ENCODE results near the gene FBXO27. TPM values are rescaled to one million over a fixed set of nuclear protein-coding genes. Genes with fewer than 3 reads are reported as not detected.

Gene FBXO27
- total and polyA plus RNA-seq, 4 donors = 6.4 to 39.1 (median 20.7) TPM

GRCh38 chr19:39065928-39066327, 33.6 kb upstream of the FBXO27 start:
- no peak overlapping the region for H3K4me3 ChIP-seq (ENCODE audit: low read depth, low read length)
- no peaks in the 10 kb centered on the region for H3K4me1 ChIP-seq (ENCODE audit: control insufficient read depth, insufficient read depth, low read length)
- no CpG with 5 or more reads among the region's 3 CpGs for WGBS (ENCODE audit: insufficient coverage)
- no peak for DNase-seq (ENCODE audit: low read depth in 4 of 6, low spot score in 6 of 6)
- no peak overlapping the region for H3K27ac ChIP-seq (ENCODE audit: low read depth, low read length)
- no peaks in the 10 kb centered on the region for H3K36me3 ChIP-seq (ENCODE audit: control insufficient read depth, insufficient read depth, low read length)
- H3K9me3 ChIP-seq (ENCODE audit: control insufficient read depth, insufficient read depth, low read length) = no peaks in the 10 kb centered on the region
- no peaks in the 10 kb centered on the region for H3K27me3 ChIP-seq (ENCODE audit: control insufficient read depth, insufficient read depth, low read length)

GRCh38 chr19:39064405-39064804, 32.1 kb upstream of the FBXO27 start:
- H3K4me3 ChIP-seq (ENCODE audit: low read depth, low read length) = no peak overlapping the region
- no peaks in the 10 kb centered on the region for H3K4me1 ChIP-seq (ENCODE audit: control insufficient read depth, insufficient read depth, low read length)
- no peaks in the 10 kb centered on the region for H3K27me3 ChIP-seq (ENCODE audit: control insufficient read depth, insufficient read depth, low read length)
- H3K36me3 ChIP-seq (ENCODE audit: control insufficient read depth, insufficient read depth, low read length) = no peaks in the 10 kb centered on the region
- 71% methylated on average over 5 of the region's 6 CpGs for WGBS (ENCODE audit: insufficient coverage)
- no peaks in the 10 kb centered on the region for H3K9me3 ChIP-seq (ENCODE audit: control insufficient read depth, insufficient read depth, low read length)
- H3K27ac ChIP-seq (ENCODE audit: low read depth, low read length) = no peak overlapping the region
- DNase-seq (ENCODE audit: low read depth in 4 of 6, low spot score in 6 of 6) = no peak

GRCh38 chr19:39060171-39060570, 27.8 kb upstream of the FBXO27 start:
- Histone ChIP-seq H3K4me1 (ENCODE audit: control insufficient read depth, insufficient read depth, low read length) (no peaks in the 10 kb centered on the region), H3K9me3 (ENCODE audit: control insufficient read depth, insufficient read depth, low read length) (no peaks in the 10 kb centered on the region), H3K27me3 (ENCODE audit: control insufficient read depth, insufficient read depth, low read length) (no peaks in the 10 kb centered on the region), H3K27ac (ENCODE audit: low read depth, low read length) (no peak overlapping the region), H3K4me3 (ENCODE audit: low read depth, low read length) (no peak overlapping the region), H3K36me3 (ENCODE audit: control insufficient read depth, insufficient read depth, low read length) (no peaks in the 10 kb centered on the region)
- WGBS (ENCODE audit: insufficient coverage) = 88% methylated on average over 2 of the region's 4 CpGs
- no peak for DNase-seq (ENCODE audit: low read depth in 4 of 6, low spot score in 6 of 6)

GRCh38 chr19:39059302-39059701, 27.0 kb upstream of the FBXO27 start:
- Histone ChIP-seq H3K27me3 (ENCODE audit: control insufficient read depth, insufficient read depth, low read length) (no peaks in the 10 kb centered on the region), H3K9me3 (ENCODE audit: control insufficient read depth, insufficient read depth, low read length) (no peaks in the 10 kb centered on the region)

GRCh38 chr19:39057615-39058014, 25.3 kb upstream of the FBXO27 start:
- no peak overlapping the region for H3K27ac ChIP-seq (ENCODE audit: low read depth, low read length)
- 78% methylated on average over 3 of the region's 3 CpGs for WGBS (ENCODE audit: insufficient coverage)
- H3K9me3 ChIP-seq (ENCODE audit: control insufficient read depth, insufficient read depth, low read length) = no peaks in the 10 kb centered on the region
- DNase-seq (ENCODE audit: low read depth in 4 of 6, low spot score in 6 of 6) = no peak
- H3K36me3 ChIP-seq (ENCODE audit: control insufficient read depth, insufficient read depth, low read length) = no peaks in the 10 kb centered on the region
- H3K4me3 ChIP-seq (ENCODE audit: low read depth, low read length) = no peak overlapping the region
- H3K27me3 ChIP-seq (ENCODE audit: control insufficient read depth, insufficient read depth, low read length) = no peaks in the 10 kb centered on the region
- H3K4me1 ChIP-seq (ENCODE audit: control insufficient read depth, insufficient read depth, low read length) = no peaks in the 10 kb centered on the region

More at GRCh38 chr19:39059302-39059701, 27.0 kb upstream of the FBXO27 start:
- H3K36me3 ChIP-seq (ENCODE audit: control insufficient read depth, insufficient read depth, low read length) = no peaks in the 10 kb centered on the region
- H3K4me3 ChIP-seq (ENCODE audit: low read depth, low read length) = no peak overlapping the region
- H3K27ac ChIP-seq (ENCODE audit: low read depth, low read length) = no peak overlapping the region
- no peak for DNase-seq (ENCODE audit: low read depth in 4 of 6, low spot score in 6 of 6)
- no peaks in the 10 kb centered on the region for H3K4me1 ChIP-seq (ENCODE audit: control insufficient read depth, insufficient read depth, low read length)

- H3K36me3 ChIP-seq (ENCODE audit: control insufficient read depth, insufficient read depth, low read length) = no peaks in the 10 kb centered on the region
- H3K4me3 ChIP-seq (ENCODE audit: low read depth, low read length) = no peak overlapping the region
- H3K27me3 ChIP-seq (ENCODE audit: control insufficient read depth, insufficient read depth, low read length) = no peaks in the 10 kb centered on the region
- H3K9me3 ChIP-seq (ENCODE audit: control insufficient read depth, insufficient read depth, low read length) = no peaks in the 10 kb centered on the region
- H3K4me1 ChIP-seq (ENCODE audit: control insufficient read depth, insufficient read depth, low read length) = no peaks in the 10 kb centered on the region
- 100% methylated on average over 1 of the region's 2 CpGs for WGBS (ENCODE audit: insufficient coverage)
- DNase-seq (ENCODE audit: low read depth in 4 of 6, low spot score in 6 of 6) = no peak
- H3K27ac ChIP-seq (ENCODE audit: low read depth, low read length) = no peak overlapping the region
Observed at GRCh38 chr19:39054091-39054470, 21.7 kb upstream of the FBXO27 start.

- H3K9me3 ChIP-seq (ENCODE audit: control insufficient read depth, insufficient read depth, low read length) = no peaks in the 10 kb centered on the region
- no peak for DNase-seq (ENCODE audit: low read depth in 4 of 6, low spot score in 6 of 6)
- no peaks in the 10 kb centered on the region for H3K36me3 ChIP-seq (ENCODE audit: control insufficient read depth, insufficient read depth, low read length)
- H3K4me1 ChIP-seq (ENCODE audit: control insufficient read depth, insufficient read depth, low read length) = no peaks in the 10 kb centered on the region
- no peak overlapping the region for H3K4me3 ChIP-seq (ENCODE audit: low read depth, low read length)
- no peaks in the 10 kb centered on the region for H3K27me3 ChIP-seq (ENCODE audit: control insufficient read depth, insufficient read depth, low read length)
- 82% methylated on average over 16 of the region's 18 CpGs for WGBS (ENCODE audit: insufficient coverage)
- no peak overlapping the region for H3K27ac ChIP-seq (ENCODE audit: low read depth, low read length)
Observed at GRCh38 chr19:39053276-39054090, 21.1 kb upstream of the FBXO27 start.

- no peaks in the 10 kb centered on the region for H3K9me3 ChIP-seq (ENCODE audit: control insufficient read depth, insufficient read depth, low read length)
- H3K27me3 ChIP-seq (ENCODE audit: control insufficient read depth, insufficient read depth, low read length) = no peaks in the 10 kb centered on the region
- H3K4me3 ChIP-seq (ENCODE audit: low read depth, low read length) = no peak overlapping the region
- DNase-seq (ENCODE audit: low read depth in 4 of 6, low spot score in 6 of 6) = no peak
- H3K4me1 ChIP-seq (ENCODE audit: control insufficient read depth, insufficient read depth, low read length) = no peaks in the 10 kb centered on the region
- H3K36me3 ChIP-seq (ENCODE audit: control insufficient read depth, insufficient read depth, low read length) = no peaks in the 10 kb centered on the region
- 93% methylated on average over 3 of the region's 9 CpGs for WGBS (ENCODE audit: insufficient coverage)
- no peak overlapping the region for H3K27ac ChIP-seq (ENCODE audit: low read depth, low read length)
Observed at GRCh38 chr19:39052846-39053245, 20.5 kb upstream of the FBXO27 start.

- Histone ChIP-seq H3K4me3 (ENCODE audit: low read depth, low read length) (no peak overlapping the region), H3K9me3 (ENCODE audit: control insufficient read depth, insufficient read depth, low read length) (no peaks in the 10 kb centered on the region), H3K4me1 (ENCODE audit: control insufficient read depth, insufficient read depth, low read length) (no peaks in the 10 kb centered on the region), H3K27me3 (ENCODE audit: control insufficient read depth, insufficient read depth, low read length) (no peaks in the 10 kb centered on the region), H3K36me3 (ENCODE audit: control insufficient read depth, insufficient read depth, low read length) (no peaks in the 10 kb centered on the region), H3K27ac (ENCODE audit: low read depth, low read length) (no peak overlapping the region)
- 22% methylated on average over 10 of the region's 10 CpGs for WGBS (ENCODE audit: insufficient coverage)
- peak in 2 of 6 donors; percentile 32 to 37 for DNase-seq (ENCODE audit: low read depth in 4 of 6, low spot score in 6 of 6)
Observed at GRCh38 chr19:39052243-39052746, 19.9 kb upstream of the FBXO27 start.

- Histone ChIP-seq H3K36me3 (ENCODE audit: control insufficient read depth, insufficient read depth, low read length) (no peaks in the 10 kb centered on the region), H3K4me3 (ENCODE audit: low read depth, low read length) (no peak overlapping the region), H3K27me3 (ENCODE audit: control insufficient read depth, insufficient read depth, low read length) (peaks cover 2% of the 10 kb centered on the region), H3K9me3 (ENCODE audit: control insufficient read depth, insufficient read depth, low read length) (peaks cover 2% of the 10 kb centered on the region), H3K4me1 (ENCODE audit: control insufficient read depth, insufficient read depth, low read length) (no peaks in the 10 kb centered on the region), H3K27ac (ENCODE audit: low read depth, low read length) (no peak overlapping the region)
- DNase-seq (ENCODE audit: low read depth in 4 of 6, low spot score in 6 of 6) = no peak
- WGBS (ENCODE audit: insufficient coverage) = no CpG with 5 or more reads among the region's 2 CpGs
Observed at GRCh38 chr19:39047073-39047472, 14.7 kb upstream of the FBXO27 start.
